PFSK-1 (cell line): ENCODE measurements around the gene CYP2W1.

Source experiments
- POLR2AphosphoS5 ChIP-seq: IDR thresholded peaks from 2 replicates; pipeline ENCODE4 v1.6.1; 2012; ENCODE audit warnings: low read depth, mild to moderate bottlenecking, control low read depth, low read length, moderate library complexity
- REST ChIP-seq, 2 experiments: IDR thresholded peaks; 2 replicates each; pipeline versions ENCODE4 v1.6.1 to v1.8.0; 2011 to 2012; ENCODE audit warnings: low read depth in 2 of 2, low read length in 2 of 2, control low read depth in 1 of 2, inconsistent platforms in 1 of 2, mild to moderate bottlenecking in 1 of 2, moderate library complexity in 1 of 2; ENCODE audit not compliant: insufficient read depth in 1 of 2
- TAF1 ChIP-seq: IDR thresholded peaks from 2 replicates; pipeline ENCODE4 v1.6.1; 2012; ENCODE audit warnings: low read length, control low read depth, borderline replicate concordance; ENCODE audit not compliant: insufficient read depth

DNA sequence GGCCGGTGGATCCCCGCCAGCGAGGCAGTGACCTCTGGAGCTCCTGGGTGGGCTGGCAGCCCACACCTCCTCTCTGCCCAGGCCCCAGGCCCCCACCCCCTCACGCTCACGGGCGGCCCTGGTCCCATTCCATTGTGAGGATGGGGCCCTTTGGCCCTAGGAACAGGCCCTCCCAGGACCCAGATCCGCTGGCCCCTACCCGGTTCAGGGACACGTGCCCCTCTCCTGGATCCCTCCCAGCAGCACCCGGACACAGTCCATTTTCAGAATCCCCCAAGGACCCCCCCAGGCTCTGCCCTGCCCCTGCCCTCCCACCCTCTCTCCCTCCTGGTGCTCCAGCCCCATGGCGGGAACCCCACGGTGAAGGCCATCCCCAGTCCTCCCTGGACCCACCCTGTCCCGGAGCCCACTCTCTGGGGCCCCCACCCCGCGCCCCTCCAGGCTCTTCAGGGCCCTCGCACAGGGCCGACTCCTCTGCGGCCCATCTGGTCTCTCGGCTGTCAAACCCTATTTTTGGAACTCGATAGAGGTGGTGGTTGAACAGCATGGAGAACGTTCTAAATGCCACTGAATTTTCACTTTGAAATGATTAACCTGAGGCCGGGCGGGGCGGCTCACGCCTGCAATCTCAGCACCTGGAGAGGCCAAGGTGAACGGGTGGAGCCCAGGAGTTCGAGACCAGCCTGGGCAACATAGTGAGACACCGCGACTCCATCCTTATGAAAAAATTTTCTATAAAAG is 36.6 kb upstream of the CYP2W1 start:
- TF ChIP-seq REST (IDR thresholded peaks at IDR 0.05; ENCODE audit: insufficient read depth in 1 of 2, low read depth in 2 of 2, low read length in 2 of 2) (no peak), TAF1 (no peak), POLR2AphosphoS5 (no peak)
